ENCODE data around the gene BOD1L2. TPM values are rescaled to one million over a fixed set of nuclear protein-coding genes. Genes with fewer than 3 reads are reported as not detected.

The BOD1L2 gene
- total RNA-seq (2022) (not detected in 2 replicates), Bru-seq, nascent RNA (percentile 13 among the genes with signal in this experiment), BruChase-seq, experiment 1, labeled RNA remaining after a 6-hour chase (not detected), BruChase-seq, experiment 2, labeled RNA remaining after a 2-hour chase (not detected)
- long read RNA-seq = 0 reads

DNA sequence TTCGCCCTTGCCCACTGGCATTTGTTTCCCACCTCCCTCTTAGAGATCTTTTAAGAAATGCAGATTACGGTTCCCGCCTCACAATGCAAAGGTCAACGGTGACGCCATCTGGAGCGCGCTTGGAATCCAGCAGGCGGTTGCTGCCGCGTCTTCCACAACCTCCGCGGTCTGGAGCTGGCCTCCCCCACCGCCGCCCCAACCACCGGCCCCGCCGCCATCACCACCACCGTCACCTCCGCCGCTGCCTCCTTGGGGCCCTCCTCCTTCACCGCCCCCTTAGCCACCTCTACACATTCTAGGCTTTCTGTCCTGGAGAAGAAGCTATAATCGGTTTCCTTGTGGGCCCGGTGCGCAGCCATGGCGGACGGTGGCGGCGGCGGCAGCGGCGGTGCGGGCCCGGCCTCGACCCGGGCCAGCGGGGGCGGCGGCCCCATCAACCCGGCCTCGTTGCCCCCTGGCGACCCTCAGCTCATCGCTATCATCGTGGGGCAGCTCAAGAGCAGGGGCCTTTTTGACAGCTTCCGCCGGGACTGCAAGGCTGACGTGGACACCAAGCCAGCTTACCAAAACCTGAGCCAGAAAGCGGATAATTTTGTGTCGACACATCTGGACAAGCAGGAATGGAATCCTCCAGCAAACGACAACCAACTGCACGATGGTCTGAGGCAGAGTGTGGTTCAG is at the start of gene BOD1L2:
Gene BOD1L2, plus strand, starts transcription at position 132 of the 681 bp plus-strand sequence. Its CDS starts 226 bp downstream, at position 358.
- intact Hi-C loops (cut with micrococcal nuclease; ENCODE audit: unreplicated experiment) = loop anchor here (10.0 kb wide), 1 partner anchor 298 kb away; no protein-coding TSS in a partner anchor
- H3K27ac Mint-ChIP-seq (ENCODE audit: unreplicated experiment) = no peak within 1 kb of the TSS
- no peak within 1 kb of the TSS for H3K4me3 Mint-ChIP-seq (ENCODE audit: low read depth, unreplicated experiment)
- DNase-seq = no peak
- H3K36me3 Mint-ChIP-seq (ENCODE audit: insufficient read depth, unreplicated experiment) = peaks cover 3% of the 10 kb centered on the region
- peaks cover 31% of the 10 kb centered on the region for H3K4me1 Mint-ChIP-seq (ENCODE audit: low read depth, unreplicated experiment)
- BruUV-seq (replicated peaks) = no TSS peak
- H3K27me3 Mint-ChIP-seq (ENCODE audit: unreplicated experiment) = no peaks in the 10 kb centered on the region
- TF ChIP-seq CTCF (IDR thresholded peaks at IDR 0.05; ENCODE audit: unreplicated experiment) = no peak
- CTCF ChIA-PET = no interaction called here
- H3K9me3 Mint-ChIP-seq (ENCODE audit: low read depth, unreplicated experiment) = peaks cover 8% of the 10 kb centered on the region

GRCh38 chr18:57107140-57107832 is 39.6 kb upstream of the BOD1L2 start:
- H3K4me1 Mint-ChIP-seq (ENCODE audit: low read depth, unreplicated experiment) = peaks cover 8% of the 10 kb centered on the region
- no peak overlapping the region for H3K27ac Mint-ChIP-seq (ENCODE audit: unreplicated experiment)
- no peak overlapping the region for H3K4me3 Mint-ChIP-seq (ENCODE audit: low read depth, unreplicated experiment)
- peak; percentile 20 for DNase-seq
- intact Hi-C loops (cut with micrococcal nuclease; ENCODE audit: unreplicated experiment) = no loop called here
- H3K36me3 Mint-ChIP-seq (ENCODE audit: insufficient read depth, unreplicated experiment) = no peaks in the 10 kb centered on the region
- no peak for TF ChIP-seq CTCF (IDR thresholded peaks at IDR 0.05; ENCODE audit: unreplicated experiment)
- H3K27me3 Mint-ChIP-seq (ENCODE audit: unreplicated experiment) = no peaks in the 10 kb centered on the region
- no TSS peak for BruUV-seq (replicated peaks)
- CTCF ChIA-PET = interaction anchor here (1.0 kb wide), 1 partner anchor 21 kb away, joined by 3 read pairs; no protein-coding TSS in a partner anchor
- peaks cover 5% of the 10 kb centered on the region for H3K9me3 Mint-ChIP-seq (ENCODE audit: low read depth, unreplicated experiment)

- H3K27ac Mint-ChIP-seq (ENCODE audit: unreplicated experiment) = no peak overlapping the region
- H3K36me3 Mint-ChIP-seq (ENCODE audit: insufficient read depth, unreplicated experiment) = no peaks in the 10 kb centered on the region
- BruUV-seq (replicated peaks) = no TSS peak
- no peak for TF ChIP-seq CTCF (IDR thresholded peaks at IDR 0.05; ENCODE audit: unreplicated experiment)
- no peak overlapping the region for H3K4me3 Mint-ChIP-seq (ENCODE audit: low read depth, unreplicated experiment)
- intact Hi-C loops (cut with micrococcal nuclease; ENCODE audit: unreplicated experiment) = no loop called here
- no peaks in the 10 kb centered on the region for H3K27me3 Mint-ChIP-seq (ENCODE audit: unreplicated experiment)
- H3K9me3 Mint-ChIP-seq (ENCODE audit: low read depth, unreplicated experiment) = no peaks in the 10 kb centered on the region
- H3K4me1 Mint-ChIP-seq (ENCODE audit: low read depth, unreplicated experiment) = peaks cover 8% of the 10 kb centered on the region
- DNase-seq = no peak
- CTCF ChIA-PET = no interaction called here
Observed at GRCh38 chr18:57110290-57110689, 36.6 kb upstream of the BOD1L2 start.

GRCh38 chr18:57113799-57114420 is 33.0 kb upstream of the BOD1L2 start:
- CTCF ChIA-PET = no interaction called here
- no peak for DNase-seq
- Mint-ChIP-seq H3K9me3 (ENCODE audit: low read depth, unreplicated experiment) (no peaks in the 10 kb centered on the region), H3K27ac (ENCODE audit: unreplicated experiment) (no peak overlapping the region), H3K36me3 (ENCODE audit: insufficient read depth, unreplicated experiment) (no peaks in the 10 kb centered on the region), H3K4me1 (ENCODE audit: low read depth, unreplicated experiment) (no peaks in the 10 kb centered on the region), H3K4me3 (ENCODE audit: low read depth, unreplicated experiment) (no peak overlapping the region), H3K27me3 (ENCODE audit: unreplicated experiment) (no peaks in the 10 kb centered on the region)
- intact Hi-C loops (cut with micrococcal nuclease; ENCODE audit: unreplicated experiment) = no loop called here
- BruUV-seq (replicated peaks) = no TSS peak
- no peak for TF ChIP-seq CTCF (IDR thresholded peaks at IDR 0.05; ENCODE audit: unreplicated experiment)
